CD4-positive, alpha-beta T cell treated with Interleukin-4 for 4 hours (primary cell): ENCODE results near the gene KLHDC2.
"Not testable (repeated sequence)": the region's sequence is repeated elsewhere in the genome, so short reads cannot be mapped to it uniquely, and the experiment has no call there.

Experiments used
- DNase-seq: peaks from one replicate; pipeline ENCODE4 v3.0.0-alpha.2; 2020

The KLHDC2 gene

GRCh38 chr14:49781040-49781439 is 13.1 kb downstream of the KLHDC2 start:
- DNase-seq: not testable (repeated sequence)

- no peak for DNase-seq
Measured at GRCh38 chr14:49783394-49784014, 15.6 kb downstream of the KLHDC2 start.

DNA sequence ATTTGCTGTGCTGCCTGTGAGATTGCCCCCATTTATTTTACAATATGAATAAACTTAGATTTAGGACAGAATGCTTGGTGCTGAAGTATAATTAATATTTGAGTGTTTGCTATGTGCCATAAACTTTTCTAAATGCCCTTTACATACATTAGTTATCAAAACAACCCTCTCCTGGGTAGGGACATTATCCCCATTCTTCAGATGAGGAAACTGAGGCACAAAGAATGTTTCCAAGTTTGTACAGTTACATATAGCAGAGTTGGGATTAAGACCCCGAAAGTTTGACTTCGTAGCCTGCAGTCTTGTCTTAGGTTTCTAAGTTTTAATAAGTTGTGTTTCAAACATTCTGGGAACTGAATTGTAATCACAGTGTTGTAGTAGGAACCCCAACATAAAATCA is 18.4 kb downstream of the KLHDC2 start:
- no peak for DNase-seq

DNA sequence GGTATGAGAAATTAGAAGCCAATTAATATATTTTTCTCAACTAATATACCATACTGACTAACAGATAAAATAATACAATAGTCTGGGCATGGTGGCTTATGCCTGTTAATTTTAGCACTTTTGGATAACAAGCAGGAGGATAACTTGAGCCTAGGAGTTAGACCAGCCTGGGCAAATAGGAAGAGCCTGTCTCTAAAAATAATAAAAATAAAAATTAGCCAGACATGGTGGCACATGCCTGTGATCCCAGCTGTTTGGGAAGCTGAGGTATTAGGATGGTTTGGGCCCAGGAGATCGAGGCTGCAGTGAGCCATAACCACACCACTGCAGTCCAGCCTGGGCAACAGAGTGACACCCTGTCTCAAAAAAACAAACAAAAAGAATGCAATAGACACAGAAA is 24.7 kb downstream of the KLHDC2 start:
- DNase-seq: no peak

- DNase-seq: no peak
Measured at GRCh38 chr14:49796025-49796424, 28.1 kb downstream of the KLHDC2 start.

- DNase-seq: no peak
Measured at GRCh38 chr14:49808780-49809179, 40.8 kb downstream of the KLHDC2 start.

GRCh38 chr14:49816118-49816517 is 48.2 kb downstream of the KLHDC2 start:
- DNase-seq: not testable (repeated sequence)

- no peak for DNase-seq
Measured at GRCh38 chr14:49816844-49817243, 48.9 kb downstream of the KLHDC2 start.

- DNase-seq: no peak
Measured at GRCh38 chr14:49820176-49820575, 52.2 kb downstream of the KLHDC2 start.

DNA sequence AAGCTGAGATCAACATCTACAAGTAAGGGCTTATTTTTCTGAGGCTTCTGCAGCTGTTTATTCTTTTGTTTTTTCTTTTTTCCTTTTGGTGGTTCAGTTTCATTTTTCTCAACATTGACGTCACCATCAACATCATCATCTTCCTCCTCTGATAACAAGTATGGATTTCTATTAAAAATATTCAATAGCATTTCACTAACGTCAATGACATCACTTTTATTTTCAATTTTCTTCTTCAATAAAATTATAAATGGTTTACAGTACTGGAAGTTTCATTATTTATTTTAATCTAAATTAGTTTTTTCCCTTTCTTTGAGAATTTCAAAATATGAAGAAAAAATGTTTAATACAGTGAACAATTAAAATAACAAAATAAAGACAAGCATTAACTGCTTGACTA is 60.7 kb downstream of the KLHDC2 start:
- DNase-seq: no peak
